Stomach (tissue), 9 donors: ENCODE results near the gene OR9Q2. TPM values are rescaled to one million over a fixed set of nuclear protein-coding genes. Genes with fewer than 3 reads are reported as not detected.

ENCODE experiments used
- DNase-seq, 2 donors: peaks; one replicate each; pipeline versions ENCODE4 v3.0.0 to v3.0.0-alpha.2; 2013 to 2019
- H3K27ac ChIP-seq, 5 donors: fragments of 200-600 bp in 4 of 5; sonication (generic) in 4 of 5; one replicate each; pipeline ENCODE4 v1.5.1; 2013 to 2019; ENCODE audit warnings: mild to moderate bottlenecking in 1 of 5, moderate library complexity in 1 of 5
- H3K27me3 ChIP-seq, 3 donors: fragments of 200-600 bp; sonication (generic); one replicate each; pipeline ENCODE4 v1.5.1; 2017 to 2019; ENCODE audit warnings: mixed run types in 1 of 3
- H3K36me3 ChIP-seq, 4 donors: fragments of 200-600 bp; sonication (generic); 1 replicate in 3 of 4; 2 replicates in 1 of 4; pipeline ENCODE4 v1.5.1; 2016 to 2019
- H3K4me1 ChIP-seq, 4 donors: fragments of 200-600 bp; sonication (generic); one replicate each; pipeline ENCODE4 v1.5.1; 2016 to 2019
- H3K4me3 ChIP-seq, 4 donors: fragments of 200-600 bp; sonication (generic) in 3 of 4; one replicate each; pipeline ENCODE4 v1.5.1; 2016 to 2019; ENCODE audit warnings: mild to moderate bottlenecking in 1 of 4
- H3K9me3 ChIP-seq, 4 donors: fragments of 200-600 bp; sonication (generic); one replicate each; pipeline ENCODE4 v1.5.1; 2016 to 2019
- CTCF ChIP-seq, 7 experiments: fragments of 450-650 bp in 4 of 7; fragments of 200-600 bp in 3 of 7; sonication (generic) in 3 of 7; IDR thresholded peaks; one replicate each; pipeline ENCODE4 v1.5.1; 2016 to 2019; ENCODE audit warnings: antibody characterized with exemption in 7 of 7, control low read depth in 2 of 7, mild to moderate bottlenecking in 1 of 7
- EP300 ChIP-seq: sonication (generic); formaldehyde crosslinking; IDR thresholded peaks from one replicate; pipeline ENCODE4 v1.6.1; 2017; ENCODE audit warnings: antibody characterized with exemption
- POLR2A ChIP-seq, 4 donors: fragments of 450-650 bp; IDR thresholded peaks; one replicate each; pipeline ENCODE4 v1.6.1; 2016; ENCODE audit warnings: antibody characterized with exemption in 4 of 4, control low read depth in 2 of 4, mild to moderate bottlenecking in 1 of 4, moderate library complexity in 1 of 4
- POLR2AphosphoS5 ChIP-seq, 3 donors: sonication (generic); formaldehyde crosslinking; IDR thresholded peaks; one replicate each; pipeline ENCODE4 v1.6.1; 2016; ENCODE audit warnings: antibody characterized with exemption in 3 of 3
- WGBS, 5 donors: extraction: QIAGEN DNeasy Blood & Tissue Kit in 3 of 5; methylation state at CpG; one replicate each; pipeline versions ENCODE4 v1.1.5 to v1.1.7; 2013 to 2018; 5-methylcytosine and 5-hydroxymethylcytosine counted together
- intact Hi-C: fragments of 100-400 bp; cut with DNase I; formaldehyde crosslinking; loops from one replicate; pipeline ENCODE4 v1.15.1; 2023; ENCODE audit warnings: low total_unique reads
- polyA plus RNA-seq, 3 donors: library from polyadenylated mRNA; stranded (reverse); fragments of 200-250 nt; gene quantifications; one replicate each; pipeline ENCODE4 v1.2.3, GENCODE V29; 2013
- total RNA-seq, 5 donors: library from RNA; depleted of rRNA; stranded (reverse); fragments of >200 nt; gene quantifications; one replicate each; pipeline versions ENCODE4 v1.1.0 to v1.2.3, GENCODE V29; 2014 to 2016
- donor health status: healthy with polysubstance abuse.
- donor health status: Bipolar disorder and iron deficiency.
- donor health status: healthy.

OR9Q2 gene
- total and polyA plus RNA-seq, 8 donors: not detected

DNA sequence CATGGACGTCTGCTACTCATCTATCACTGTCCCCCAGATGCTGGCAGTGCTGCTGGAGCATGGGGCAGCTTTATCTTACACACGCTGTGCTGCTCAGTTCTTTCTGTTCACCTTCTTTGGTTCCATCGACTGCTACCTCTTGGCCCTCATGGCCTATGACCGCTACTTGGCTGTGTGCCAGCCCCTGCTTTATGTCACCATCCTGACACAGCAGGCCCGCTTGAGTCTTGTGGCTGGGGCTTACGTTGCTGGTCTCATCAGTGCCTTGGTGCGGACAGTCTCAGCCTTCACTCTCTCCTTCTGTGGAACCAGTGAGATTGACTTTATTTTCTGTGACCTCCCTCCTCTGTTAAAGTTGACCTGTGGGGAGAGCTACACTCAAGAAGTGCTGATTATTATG, 9.2 kb upstream of the OR9Q2 start:
- Histone ChIP-seq H3K4me1 (no peaks in the 10 kb centered on the region), H3K27me3 (no peaks in the 10 kb centered on the region), H3K4me3 (no peak overlapping the region), H3K9me3 (no peaks in the 10 kb centered on the region), H3K36me3 (no peaks in the 10 kb centered on the region), H3K27ac (no peak overlapping the region)
- DNase-seq: no peak
- 57 to 78% (median 68%) methylated on average over 7 of the region's 7 CpGs for WGBS, 5 donors
- TF ChIP-seq CTCF (IDR thresholded peaks at IDR 0.05) (no peak), POLR2AphosphoS5 (IDR thresholded peaks at IDR 0.05) (no peak), EP300 (no peak), POLR2A (IDR thresholded peaks at IDR 0.05) (no peak)
- intact Hi-C loops: no loop called here

DNA sequence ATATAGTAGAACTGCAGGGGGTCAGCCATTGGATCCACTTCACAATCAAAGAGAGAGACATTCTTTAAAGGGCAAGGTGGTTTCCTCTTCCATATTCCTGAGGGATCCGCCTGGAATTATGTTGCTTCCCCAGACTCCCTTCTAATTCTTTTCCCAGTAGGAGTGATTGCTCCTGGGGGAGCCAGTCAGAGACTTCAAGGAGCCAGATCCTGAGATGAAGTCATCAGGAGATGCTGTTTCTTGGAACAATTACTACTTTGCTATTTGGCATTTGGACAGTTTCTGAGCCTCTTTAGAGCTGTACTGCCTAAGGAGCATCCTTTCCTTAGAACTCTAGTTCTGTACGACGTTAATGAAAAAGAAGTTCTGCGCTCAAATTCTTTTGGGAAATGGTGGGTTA, 1.9 kb upstream of the OR9Q2 start:
- intact Hi-C loops: no loop called here
- DNase-seq: no peak
- H3K4me1 ChIP-seq: no peaks in the 10 kb centered on the region
- H3K9me3 ChIP-seq: no peaks in the 10 kb centered on the region
- H3K27ac ChIP-seq: no peak overlapping the region
- TF ChIP-seq POLR2AphosphoS5 (IDR thresholded peaks at IDR 0.05) (no peak), POLR2A (IDR thresholded peaks at IDR 0.05) (no peak), CTCF (IDR thresholded peaks at IDR 0.05) (no peak), EP300 (no peak)
- no peak overlapping the region for H3K4me3 ChIP-seq
- no peaks in the 10 kb centered on the region for H3K36me3 ChIP-seq
- no peaks in the 10 kb centered on the region for H3K27me3 ChIP-seq
- WGBS, 5 donors: 81 to 92% (median 88%) methylated on average over 4 of the region's 4 CpGs

DNA sequence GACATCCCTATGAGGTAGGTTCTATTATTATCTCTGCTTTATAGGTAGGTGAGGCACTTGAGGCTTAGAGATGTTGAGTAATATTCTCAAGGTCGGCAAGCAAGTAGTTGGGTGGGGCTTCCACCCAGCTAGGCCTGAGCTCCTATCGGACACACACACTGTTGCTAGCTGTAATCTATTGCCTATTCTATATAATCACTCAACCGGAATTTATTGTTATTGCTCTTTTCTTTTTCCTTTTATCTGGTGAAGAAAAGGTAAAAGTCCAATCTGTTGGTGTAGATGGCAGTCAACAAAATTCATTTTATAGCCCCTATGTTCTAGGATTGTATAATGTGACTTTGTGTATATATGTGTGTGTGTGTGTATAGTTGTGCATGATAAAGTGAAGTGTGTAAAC, 3.4 kb downstream of the OR9Q2 start:
- 52 to 63% (median 53%) methylated on average over 3 of the region's 3 CpGs for WGBS, 5 donors
- no peaks in the 10 kb centered on the region for H3K36me3 ChIP-seq
- H3K27me3 ChIP-seq: no peaks in the 10 kb centered on the region
- no peak overlapping the region for H3K4me3 ChIP-seq
- H3K9me3 ChIP-seq: peaks cover 0 to 6% (median 2%) of the 10 kb centered on the region in 4 donors
- DNase-seq: peak in 1 of 2 donors; percentile 14
- no peak overlapping the region for H3K27ac ChIP-seq
- H3K4me1 ChIP-seq: no peaks in the 10 kb centered on the region
- TF ChIP-seq CTCF (IDR thresholded peaks at IDR 0.05) (no peak), EP300 (no peak), POLR2A (IDR thresholded peaks at IDR 0.05) (no peak), POLR2AphosphoS5 (IDR thresholded peaks at IDR 0.05) (no peak)
- intact Hi-C loops: no loop called here

GRCh38 chr11:58193391-58193790, 4.5 kb downstream of the OR9Q2 start:
- Histone ChIP-seq H3K27me3 (no peaks in the 10 kb centered on the region), H3K36me3 (no peaks in the 10 kb centered on the region), H3K27ac (no peak overlapping the region), H3K4me1 (no peaks in the 10 kb centered on the region), H3K9me3 (peaks cover 0 to 14% (median 2%) of the 10 kb centered on the region in 4 donors), H3K4me3 (no peak overlapping the region)
- no peak for DNase-seq
- intact Hi-C loops: no loop called here
- TF ChIP-seq EP300 (no peak), CTCF (IDR thresholded peaks at IDR 0.05) (no peak), POLR2AphosphoS5 (IDR thresholded peaks at IDR 0.05) (no peak)

DNA sequence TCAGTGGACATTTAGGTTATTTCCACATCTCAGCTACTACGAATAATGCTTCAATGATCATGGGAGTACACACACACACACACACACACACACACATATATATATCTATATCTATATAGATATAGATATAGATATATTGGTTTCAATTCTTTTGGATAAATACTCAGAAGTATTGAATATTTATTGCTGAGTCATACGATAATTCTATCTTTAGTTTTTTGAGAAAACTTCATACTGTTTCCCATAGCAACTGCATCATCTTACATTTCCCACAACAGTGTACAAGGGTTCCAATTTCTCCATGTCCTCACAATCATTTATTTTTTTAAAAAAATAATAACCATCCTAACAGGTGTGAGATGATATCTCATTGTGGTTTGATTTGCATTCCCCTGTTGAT, 7.1 kb downstream of the OR9Q2 start:
- TF ChIP-seq POLR2A (IDR thresholded peaks at IDR 0.05): no peak
- TF ChIP-seq EP300: no peak
- TF ChIP-seq POLR2AphosphoS5 (IDR thresholded peaks at IDR 0.05): no peak
- TF ChIP-seq CTCF (IDR thresholded peaks at IDR 0.05): no peak
- intact Hi-C loops: no loop called here
- H3K4me3 ChIP-seq: no peak overlapping the region
- H3K27ac ChIP-seq: no peak overlapping the region
- no peaks in the 10 kb centered on the region for H3K36me3 ChIP-seq
- 87 to 92% (median 90%) methylated on average over 2 of the region's 2 CpGs for WGBS, 5 donors
- no peak for DNase-seq
- H3K4me1 ChIP-seq: no peaks in the 10 kb centered on the region
- peaks cover 0 to 14% (median 4%) of the 10 kb centered on the region in 4 donors for H3K9me3 ChIP-seq
- no peaks in the 10 kb centered on the region for H3K27me3 ChIP-seq
